ENCODE results near the gene MEIKIN.

Gene MEIKIN

DNA sequence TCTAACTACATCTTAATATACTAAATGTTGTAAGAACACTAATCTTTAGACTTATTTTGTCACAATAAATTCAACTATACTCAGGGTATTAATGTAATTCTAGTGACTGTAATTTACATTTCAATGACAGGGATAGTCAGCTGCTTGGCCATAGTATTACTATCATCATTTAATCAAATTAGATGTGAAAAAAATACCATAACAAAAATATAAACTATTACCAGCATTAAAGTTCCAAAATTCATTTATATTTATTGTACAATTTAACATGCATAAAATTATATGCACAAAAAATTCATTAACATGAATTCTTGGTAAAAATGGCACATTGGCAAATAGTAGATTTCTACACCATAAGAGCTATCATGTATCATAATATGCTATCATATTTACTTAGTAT, 177.6 kb downstream of the MEIKIN start:
- DNase-seq (ENCODE audit: low read depth) = no peak

DNA sequence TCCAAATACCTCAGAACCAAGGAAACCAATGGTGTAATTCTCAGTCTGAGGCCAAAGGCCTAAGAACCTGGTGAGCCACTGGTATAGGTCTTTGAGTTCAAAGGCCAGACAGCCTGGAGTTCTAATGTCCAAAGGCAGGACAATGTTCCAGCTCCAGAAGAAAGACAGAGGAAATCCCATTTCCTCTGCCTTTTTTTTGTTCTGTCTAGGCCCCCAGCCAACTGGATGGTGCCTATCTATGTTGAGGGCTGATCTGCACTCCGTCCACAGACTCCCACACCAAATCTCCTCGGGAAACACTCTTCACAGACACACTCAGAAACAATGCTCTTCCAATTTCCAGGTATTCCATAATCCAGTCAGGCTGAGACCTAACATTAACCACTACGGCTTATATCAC, 178.8 kb downstream of the MEIKIN start:
- no peak for DNase-seq (ENCODE audit: low read depth)

DNA sequence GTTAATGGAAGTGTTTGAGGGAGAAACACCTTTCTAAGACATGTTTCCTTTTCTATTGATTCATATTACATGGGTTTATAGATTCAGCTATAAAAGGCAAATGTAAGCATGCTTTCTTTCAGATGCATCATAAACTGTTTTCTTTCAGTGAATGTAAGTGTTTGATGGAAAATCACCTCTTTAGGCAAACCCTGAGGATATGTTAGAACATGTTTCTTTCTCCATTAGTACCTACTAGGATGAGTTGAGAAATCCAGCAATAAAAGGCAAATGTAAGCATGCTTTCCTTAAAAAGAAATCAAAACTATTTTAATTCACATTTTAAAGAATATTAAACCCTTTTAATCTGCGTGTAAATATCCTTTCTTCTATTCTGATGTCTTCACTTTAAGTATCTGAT, 180.2 kb downstream of the MEIKIN start:
- no peak for DNase-seq (ENCODE audit: low read depth)

DNA sequence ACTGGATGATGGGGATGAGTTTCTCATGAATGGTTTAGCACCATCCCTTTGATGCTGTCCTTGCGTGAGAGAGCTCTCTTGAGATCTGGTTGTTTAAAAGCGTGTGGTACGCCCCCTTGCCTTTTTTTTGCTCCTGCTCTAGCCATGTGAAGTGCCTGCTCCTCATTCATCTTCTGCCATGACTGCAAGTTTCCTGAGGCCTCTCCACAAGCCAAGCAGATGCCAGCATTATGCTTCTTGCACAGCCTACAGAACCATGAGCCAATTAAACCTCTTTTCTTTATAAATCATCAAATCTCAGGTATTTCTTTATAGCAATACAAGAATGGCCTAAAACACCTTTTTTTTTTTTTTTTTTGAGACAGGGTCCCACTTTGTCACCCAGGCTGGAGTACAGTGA, 181.5 kb downstream of the MEIKIN start:
- no peak for DNase-seq (ENCODE audit: low read depth)

DNA sequence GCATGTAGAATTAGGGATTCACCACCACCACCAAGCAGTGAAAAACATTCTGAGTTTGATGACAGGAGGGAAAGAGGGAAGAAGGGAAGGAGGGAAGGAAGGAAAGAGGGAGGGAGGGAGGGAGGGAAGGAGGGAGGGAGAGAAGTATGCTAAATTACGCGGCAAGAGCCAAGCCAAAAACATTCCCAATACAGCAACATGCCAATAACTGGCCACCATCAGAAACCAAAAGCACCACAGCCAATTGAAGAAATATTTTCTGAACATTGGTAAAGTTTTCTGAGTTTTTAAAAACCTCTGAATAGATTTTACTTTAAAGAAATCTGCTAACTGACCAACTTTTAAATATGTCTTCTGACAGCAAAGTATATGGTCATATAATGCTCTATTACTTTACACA, 184.7 kb downstream of the MEIKIN start:
- DNase-seq (ENCODE audit: low read depth) = no peak

DNA sequence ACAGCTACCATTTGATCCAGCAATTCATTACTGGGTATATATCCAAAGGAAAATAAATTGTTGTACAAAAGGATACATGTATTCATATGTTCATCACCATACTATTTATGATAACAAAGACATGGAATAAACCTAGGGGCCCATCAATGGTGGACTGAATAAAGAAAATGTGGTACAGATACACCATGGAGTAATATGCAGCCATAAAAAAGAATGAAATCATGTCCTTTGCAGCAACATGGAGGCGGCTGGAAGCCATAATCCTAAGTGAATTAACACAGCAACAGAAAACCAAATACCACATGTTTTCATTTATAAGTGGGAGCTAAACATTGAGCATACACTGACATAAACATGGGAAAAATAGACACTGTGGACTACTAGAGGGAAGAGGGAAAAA, 185.8 kb downstream of the MEIKIN start:
- DNase-seq (ENCODE audit: low read depth) = no peak

DNA sequence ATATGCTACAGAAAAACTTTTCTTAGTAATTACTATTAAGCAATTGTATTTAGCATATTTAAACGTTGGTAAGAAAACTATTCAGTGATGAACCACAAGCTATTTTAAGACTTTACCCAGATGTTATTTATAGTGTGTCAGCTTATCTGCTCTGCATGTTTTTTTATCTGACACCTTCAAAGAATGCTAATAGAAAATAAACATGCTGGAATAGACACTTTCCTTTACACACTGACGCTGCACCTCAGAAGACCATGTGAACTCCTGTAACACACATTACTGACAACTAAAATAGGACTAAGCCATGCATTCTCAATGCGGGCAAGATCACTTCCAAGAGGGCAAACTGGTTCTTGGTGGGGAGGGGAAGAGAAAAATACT, 187.0 kb downstream of the MEIKIN start:
- no peak for DNase-seq (ENCODE audit: low read depth)

DNA sequence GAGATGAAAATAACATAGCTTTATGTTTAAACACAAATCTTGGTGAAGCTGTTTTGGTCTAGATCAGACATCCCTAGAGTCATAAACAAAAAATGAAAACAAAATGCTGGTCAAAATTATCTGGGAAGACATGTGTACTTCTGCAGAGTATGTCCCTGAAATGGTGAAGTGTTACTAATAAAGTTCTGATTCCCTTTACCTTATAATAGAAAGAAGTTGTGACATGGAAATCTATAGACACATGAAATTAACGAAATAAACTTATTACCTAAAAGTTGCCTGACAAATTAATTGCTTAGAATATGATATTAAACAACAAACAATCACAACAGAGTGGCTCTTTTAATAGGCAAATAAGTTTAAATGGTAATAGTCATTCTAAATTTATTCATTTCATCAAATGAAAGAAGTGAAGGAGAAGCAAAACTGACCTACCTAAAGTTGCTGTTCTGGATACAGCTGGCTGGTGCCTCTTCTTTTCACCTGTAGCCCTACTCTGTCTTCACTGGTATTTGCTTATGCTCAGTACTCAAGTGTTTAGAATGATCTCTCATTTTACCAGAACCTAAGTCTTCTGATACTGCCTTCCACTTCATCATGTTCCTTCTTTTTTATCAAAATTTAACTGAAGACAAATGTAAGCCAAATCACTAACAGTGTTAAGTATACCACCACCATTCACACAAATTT, 187.5 kb downstream of the MEIKIN start:
- no peak for DNase-seq (ENCODE audit: low read depth)
